ENCODE measurements around the gene STPG4. TPM values are rescaled to one million over a fixed set of nuclear protein-coding genes. Genes with fewer than 3 reads are reported as not detected.

The STPG4 gene
- total and polyA plus RNA-seq, 4 experiments from 2014 or later: 0.58 to 0.72 TPM; not detected in 2

GRCh38 chr2:47062681-47063537, 92.2 kb downstream of the STPG4 start:
- peaks cover 13 to 35% (median 19%) of the 10 kb centered on the region in 4 donors for H3K4me1 Mint-ChIP-seq
- H3K27me3 Mint-ChIP-seq: no peaks in the 10 kb centered on the region
- ChIA-PET CTCF (ENCODE audit: partially characterized antibody) (no interaction called here), POLR2A (ENCODE audit: partially characterized antibody) (no interaction called here)
- H3K27ac Mint-ChIP-seq: peak overlapping the region in 5 of 7 donors; percentile 18 to 88 (median 58)
- intact Hi-C loops (cut with micrococcal nuclease): no loop called here
- no peak overlapping the region for H3K4me3 ChIP-seq (ENCODE audit: low read length in 2 of 2)
- peaks cover 7% of the 10 kb centered on the region for H3K4me1 ChIP-seq (ENCODE audit: insufficient read depth, low read length)
- no peak for DNase-seq
- no peak overlapping the region for H3K4me3 Mint-ChIP-seq
- no peaks in the 10 kb centered on the region for H3K27me3 ChIP-seq (ENCODE audit: insufficient read depth, low read length)
- H3K9me3 ChIP-seq (ENCODE audit: control insufficient read depth in 1 of 2, low read length in 2 of 2): no peaks in the 10 kb centered on the region
- peaks cover 20% of the 10 kb centered on the region for H3K36me3 ChIP-seq (ENCODE audit: insufficient read depth, low read length)
- H3K9me3 Mint-ChIP-seq: no peaks in the 10 kb centered on the region
- peaks cover 29 to 59% of the 10 kb centered on the region in 2 donors for H3K36me3 Mint-ChIP-seq
- H3K27ac ChIP-seq (ENCODE audit: low read depth, low read length): no peak overlapping the region

- H3K4me1 Mint-ChIP-seq: peaks cover 10 to 35% (median 17%) of the 10 kb centered on the region in 4 donors
- peaks cover 32 to 59% of the 10 kb centered on the region in 2 donors for H3K36me3 Mint-ChIP-seq
- no peaks in the 10 kb centered on the region for H3K9me3 ChIP-seq (ENCODE audit: control insufficient read depth in 1 of 2, low read length in 2 of 2)
- no peak overlapping the region for H3K4me3 ChIP-seq (ENCODE audit: low read length in 2 of 2)
- peaks cover 17% of the 10 kb centered on the region for H3K36me3 ChIP-seq (ENCODE audit: insufficient read depth, low read length)
- intact Hi-C loops (cut with micrococcal nuclease): no loop called here
- H3K27me3 Mint-ChIP-seq: no peaks in the 10 kb centered on the region
- H3K4me1 ChIP-seq (ENCODE audit: insufficient read depth, low read length): peaks cover 10% of the 10 kb centered on the region
- H3K9me3 Mint-ChIP-seq: no peaks in the 10 kb centered on the region
- peak overlapping the region in 2 of 7 donors; percentile 37 to 41 for H3K27ac Mint-ChIP-seq
- DNase-seq: no peak
- CTCF ChIA-PET (ENCODE audit: partially characterized antibody): no interaction called here
- no peaks in the 10 kb centered on the region for H3K27me3 ChIP-seq (ENCODE audit: insufficient read depth, low read length)
- no peak overlapping the region for H3K4me3 Mint-ChIP-seq
- H3K27ac ChIP-seq (ENCODE audit: low read depth, low read length): no peak overlapping the region
- POLR2A ChIA-PET (ENCODE audit: partially characterized antibody): no interaction called here
Observed at GRCh38 chr2:47061944-47062678, 93.0 kb downstream of the STPG4 start.

- DNase-seq: no peak
- peaks cover 28 to 58% of the 10 kb centered on the region in 2 donors for H3K36me3 Mint-ChIP-seq
- ChIA-PET CTCF (ENCODE audit: partially characterized antibody) (no interaction called here), POLR2A (ENCODE audit: partially characterized antibody) (no interaction called here)
- H3K4me3 Mint-ChIP-seq: no peak overlapping the region
- Histone ChIP-seq H3K36me3 (ENCODE audit: insufficient read depth, low read length) (peaks cover 14% of the 10 kb centered on the region), H3K4me1 (ENCODE audit: insufficient read depth, low read length) (peaks cover 20% of the 10 kb centered on the region), H3K27me3 (ENCODE audit: insufficient read depth, low read length) (no peaks in the 10 kb centered on the region), H3K4me3 (ENCODE audit: low read length in 2 of 2) (no peak overlapping the region), H3K27ac (ENCODE audit: low read depth, low read length) (no peak overlapping the region), H3K9me3 (ENCODE audit: control insufficient read depth in 1 of 2, low read length in 2 of 2) (no peaks in the 10 kb centered on the region)
- H3K4me1 Mint-ChIP-seq: peaks cover 7 to 36% (median 22%) of the 10 kb centered on the region in 4 donors
- H3K9me3 Mint-ChIP-seq: no peaks in the 10 kb centered on the region
- no peak overlapping the region for H3K27ac Mint-ChIP-seq
- intact Hi-C loops (cut with micrococcal nuclease): no loop called here
- no peaks in the 10 kb centered on the region for H3K27me3 Mint-ChIP-seq
Observed at GRCh38 chr2:47060652-47061170, 94.4 kb downstream of the STPG4 start.

GRCh38 chr2:47058003-47058931, 96.8 kb downstream of the STPG4 start:
- no peak overlapping the region for H3K27ac ChIP-seq (ENCODE audit: low read depth, low read length)
- no peaks in the 10 kb centered on the region for H3K9me3 ChIP-seq (ENCODE audit: control insufficient read depth in 1 of 2, low read length in 2 of 2)
- Mint-ChIP-seq H3K27ac (peak overlapping the region in 5 of 7 donors; percentile 52 to 85 (median 79)), H3K36me3 (peaks cover 23 to 63% of the 10 kb centered on the region in 2 donors), H3K9me3 (no peaks in the 10 kb centered on the region), H3K4me1 (peaks cover 11 to 43% (median 26%) of the 10 kb centered on the region in 4 donors), H3K4me3 (no peak overlapping the region), H3K27me3 (no peaks in the 10 kb centered on the region)
- no peak overlapping the region for H3K4me3 ChIP-seq (ENCODE audit: low read length in 2 of 2)
- intact Hi-C loops (cut with micrococcal nuclease): no loop called here
- POLR2A ChIA-PET (ENCODE audit: partially characterized antibody): no interaction called here
- CTCF ChIA-PET (ENCODE audit: partially characterized antibody): no interaction called here
- H3K27me3 ChIP-seq (ENCODE audit: insufficient read depth, low read length): no peaks in the 10 kb centered on the region
- DNase-seq: no peak
- H3K36me3 ChIP-seq (ENCODE audit: insufficient read depth, low read length): peaks cover 18% of the 10 kb centered on the region
- peaks cover 15% of the 10 kb centered on the region for H3K4me1 ChIP-seq (ENCODE audit: insufficient read depth, low read length)

GRCh38 chr2:47057687-47058002, 97.5 kb downstream of the STPG4 start:
- peaks cover 20 to 64% of the 10 kb centered on the region in 2 donors for H3K36me3 Mint-ChIP-seq
- H3K9me3 Mint-ChIP-seq: no peaks in the 10 kb centered on the region
- Histone ChIP-seq H3K9me3 (ENCODE audit: control insufficient read depth in 1 of 2, low read length in 2 of 2) (no peaks in the 10 kb centered on the region), H3K4me1 (ENCODE audit: insufficient read depth, low read length) (peaks cover 15% of the 10 kb centered on the region), H3K27me3 (ENCODE audit: insufficient read depth, low read length) (no peaks in the 10 kb centered on the region), H3K36me3 (ENCODE audit: insufficient read depth, low read length) (peaks cover 17% of the 10 kb centered on the region), H3K27ac (ENCODE audit: low read depth, low read length) (no peak overlapping the region), H3K4me3 (ENCODE audit: low read length in 2 of 2) (no peak overlapping the region)
- H3K4me1 Mint-ChIP-seq: peaks cover 9 to 39% (median 25%) of the 10 kb centered on the region in 4 donors
- no peaks in the 10 kb centered on the region for H3K27me3 Mint-ChIP-seq
- ChIA-PET CTCF (ENCODE audit: partially characterized antibody) (no interaction called here), POLR2A (ENCODE audit: partially characterized antibody) (no interaction called here)
- H3K4me3 Mint-ChIP-seq: no peak overlapping the region
- intact Hi-C loops (cut with micrococcal nuclease): no loop called here
- no peak for DNase-seq
- peak overlapping the region in 5 of 7 donors; percentile 52 to 85 (median 79) for H3K27ac Mint-ChIP-seq

GRCh38 chr2:47056868-47057686, 98.0 kb downstream of the STPG4 start:
- no peaks in the 10 kb centered on the region for H3K9me3 ChIP-seq (ENCODE audit: control insufficient read depth in 1 of 2, low read length in 2 of 2)
- H3K27me3 ChIP-seq (ENCODE audit: insufficient read depth, low read length): no peaks in the 10 kb centered on the region
- Mint-ChIP-seq H3K27me3 (no peaks in the 10 kb centered on the region), H3K36me3 (peaks cover 21 to 64% of the 10 kb centered on the region in 2 donors), H3K4me1 (peaks cover 11 to 39% (median 25%) of the 10 kb centered on the region in 4 donors), H3K9me3 (no peaks in the 10 kb centered on the region), H3K27ac (peak overlapping the region in 6 of 7 donors; percentile 52 to 90 (median 81)), H3K4me3 (no peak overlapping the region)
- ChIA-PET POLR2A (ENCODE audit: partially characterized antibody) (no interaction called here), CTCF (ENCODE audit: partially characterized antibody) (no interaction called here)
- no peak for DNase-seq
- H3K4me3 ChIP-seq (ENCODE audit: low read length in 2 of 2): no peak overlapping the region
- peaks cover 15% of the 10 kb centered on the region for H3K4me1 ChIP-seq (ENCODE audit: insufficient read depth, low read length)
- H3K27ac ChIP-seq (ENCODE audit: low read depth, low read length): no peak overlapping the region
- peaks cover 14% of the 10 kb centered on the region for H3K36me3 ChIP-seq (ENCODE audit: insufficient read depth, low read length)
- intact Hi-C loops (cut with micrococcal nuclease): no loop called here
